HG03521 (cell line): ENCODE data around the gene DNAH9.

Source experiments
- ATAC-seq: cut with Tn5 transposase; IDR thresholded peaks from one replicate; pipeline ENCODE4 v1.9.1; 2021; ENCODE audit warnings: mild to moderate bottlenecking, moderate library complexity; ENCODE audit not compliant: unreplicated experiment

DNAH9 gene

GRCh38 chr17:11598274-11599221 is at the start of gene DNAH9:
Gene DNAH9, plus strand, starts transcription at chr17:11598470. Its CDS starts 29 bp downstream, at chr17:11598499.
- ATAC-seq: no peak

GRCh38 chr17:11550431-11550830 is 47.8 kb upstream of the DNAH9 start:
- ATAC-seq: no peak

DNA sequence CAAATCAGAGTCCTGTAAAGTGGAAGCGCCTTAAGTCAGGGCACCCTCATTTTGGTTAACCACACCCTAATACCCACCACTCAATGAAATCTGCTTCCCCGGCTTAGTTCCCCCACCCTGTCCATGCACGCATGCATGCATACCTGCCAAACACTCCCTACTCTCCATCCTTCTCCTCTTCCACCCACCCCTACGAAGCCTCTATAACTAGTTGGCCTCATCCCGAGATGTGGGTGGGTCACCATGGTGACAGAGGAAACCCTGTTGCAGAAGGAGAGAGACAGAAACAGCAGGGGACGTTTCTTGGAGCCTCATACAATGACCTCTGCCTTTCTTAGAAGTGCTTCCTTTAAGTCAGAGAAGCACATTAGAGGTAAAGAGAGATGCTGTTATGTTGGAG is 46.8 kb upstream of the DNAH9 start:
- ATAC-seq: no peak

- ATAC-seq: no peak
Observed at GRCh38 chr17:11553135-11553534, 45.1 kb upstream of the DNAH9 start.

DNA sequence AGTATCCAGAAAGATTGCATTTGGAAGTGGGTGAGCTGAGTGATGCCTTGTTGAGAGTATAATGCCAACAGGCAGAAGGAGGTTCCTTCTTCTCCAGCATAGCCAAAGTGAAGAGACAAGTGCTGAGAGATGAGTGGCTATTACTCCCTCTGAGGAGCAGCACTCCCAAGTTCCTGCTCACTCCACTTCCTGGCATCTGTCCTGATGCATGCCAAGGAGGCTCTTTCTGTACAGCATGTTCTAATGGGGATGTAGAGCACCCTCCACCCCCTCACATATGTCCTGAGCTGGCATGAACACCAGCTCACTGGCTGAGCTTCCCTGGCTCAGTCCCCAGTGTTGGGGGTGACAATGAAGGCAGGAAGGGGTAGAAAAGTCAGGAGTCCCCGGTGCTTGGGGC is 44.2 kb upstream of the DNAH9 start:
- ATAC-seq: no peak

DNA sequence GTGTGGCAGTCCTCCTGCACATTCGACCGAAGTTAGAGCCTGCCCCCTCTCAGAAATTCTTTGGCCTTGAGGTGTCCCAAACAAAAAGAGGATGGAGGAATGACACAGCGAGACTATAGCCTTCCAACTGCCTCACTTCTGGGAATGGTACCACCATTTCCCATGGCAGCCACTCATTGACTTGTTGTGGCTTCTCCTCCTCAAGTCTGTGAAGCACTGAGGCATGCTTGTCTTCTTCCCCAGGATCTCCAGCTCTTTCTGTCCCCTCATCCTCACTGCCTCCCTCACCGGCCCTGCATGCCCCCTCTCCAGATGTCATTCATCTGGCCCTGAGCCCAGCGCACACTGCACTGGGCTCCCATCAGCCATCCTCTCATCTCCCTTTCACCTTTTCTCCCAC is 43.7 kb upstream of the DNAH9 start:
- ATAC-seq: no peak

DNA sequence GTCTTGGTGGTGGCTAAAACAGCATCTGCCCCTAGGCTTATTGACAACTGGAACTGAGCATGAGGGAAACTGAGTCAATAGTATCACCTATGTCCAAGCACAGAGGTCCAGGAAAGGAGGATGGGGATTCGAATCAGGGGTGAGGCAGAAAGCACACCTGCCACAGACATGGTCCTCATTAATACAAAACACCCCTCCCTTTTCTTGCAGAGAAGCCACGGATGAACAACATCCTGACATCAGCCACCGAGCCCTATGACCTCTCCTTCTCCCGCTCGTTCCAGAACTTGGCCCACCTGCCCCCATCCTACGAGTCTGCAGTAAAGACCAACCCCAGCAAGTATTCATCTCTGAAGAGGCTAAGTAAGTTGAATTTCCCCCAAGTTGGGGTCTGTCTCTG is 42.7 kb upstream of the DNAH9 start:
- ATAC-seq: no peak

GRCh38 chr17:11557727-11558452 is 40.4 kb upstream of the DNAH9 start:
- no peak for ATAC-seq

GRCh38 chr17:11558681-11559234 is 39.5 kb upstream of the DNAH9 start:
- no peak for ATAC-seq

GRCh38 chr17:11559601-11560000 is 38.7 kb upstream of the DNAH9 start:
- ATAC-seq: no peak

- ATAC-seq: no peak
Observed at GRCh38 chr17:11561281-11561680, 37.0 kb upstream of the DNAH9 start.

- ATAC-seq: no peak
Observed at GRCh38 chr17:11561702-11562101, 36.6 kb upstream of the DNAH9 start.

GRCh38 chr17:11564589-11565380 is 33.5 kb upstream of the DNAH9 start:
- ATAC-seq: no peak

GRCh38 chr17:11565591-11565990 is 32.7 kb upstream of the DNAH9 start:
- no peak for ATAC-seq

DNA sequence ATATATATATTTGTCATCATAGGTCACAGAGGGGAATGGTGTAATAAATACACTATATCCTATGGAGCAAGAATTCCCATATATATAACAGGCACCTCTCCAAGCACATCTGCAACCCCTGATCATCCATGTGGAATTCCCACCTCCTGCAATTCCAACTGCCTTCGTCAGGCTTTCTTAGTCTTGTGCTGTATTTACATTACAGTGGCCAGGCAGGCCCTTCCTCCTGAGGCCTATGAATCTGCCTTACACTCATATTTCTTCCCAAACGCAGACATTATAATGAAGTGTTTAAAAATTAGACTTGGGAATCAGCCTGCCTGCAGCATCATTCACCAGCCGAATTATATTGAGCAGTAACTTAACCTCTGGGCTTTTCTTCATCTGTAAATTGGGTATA is 19.3 kb upstream of the DNAH9 start:
- no peak for ATAC-seq

DNA sequence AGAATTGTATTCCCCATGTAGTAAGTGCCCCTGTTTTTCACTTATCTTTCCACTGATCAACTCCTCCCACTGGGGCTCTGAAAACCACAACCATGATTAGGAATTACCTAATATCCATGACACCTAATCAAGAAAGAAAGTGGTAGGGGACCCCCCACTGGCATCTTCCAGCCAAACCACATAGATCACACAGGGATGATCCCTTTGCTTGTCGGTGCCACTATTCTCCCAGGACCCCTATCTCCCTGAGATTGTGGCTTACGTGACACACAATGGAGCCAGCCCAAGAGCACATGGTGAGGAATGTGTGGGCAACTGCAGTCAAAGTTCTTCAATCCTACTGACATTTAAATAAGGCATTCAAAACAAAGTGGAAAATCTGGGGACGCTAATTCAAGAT is 17.6 kb upstream of the DNAH9 start:
- no peak for ATAC-seq

- no peak for ATAC-seq
Observed at GRCh38 chr17:11582217-11582616, 16.1 kb upstream of the DNAH9 start.

DNA sequence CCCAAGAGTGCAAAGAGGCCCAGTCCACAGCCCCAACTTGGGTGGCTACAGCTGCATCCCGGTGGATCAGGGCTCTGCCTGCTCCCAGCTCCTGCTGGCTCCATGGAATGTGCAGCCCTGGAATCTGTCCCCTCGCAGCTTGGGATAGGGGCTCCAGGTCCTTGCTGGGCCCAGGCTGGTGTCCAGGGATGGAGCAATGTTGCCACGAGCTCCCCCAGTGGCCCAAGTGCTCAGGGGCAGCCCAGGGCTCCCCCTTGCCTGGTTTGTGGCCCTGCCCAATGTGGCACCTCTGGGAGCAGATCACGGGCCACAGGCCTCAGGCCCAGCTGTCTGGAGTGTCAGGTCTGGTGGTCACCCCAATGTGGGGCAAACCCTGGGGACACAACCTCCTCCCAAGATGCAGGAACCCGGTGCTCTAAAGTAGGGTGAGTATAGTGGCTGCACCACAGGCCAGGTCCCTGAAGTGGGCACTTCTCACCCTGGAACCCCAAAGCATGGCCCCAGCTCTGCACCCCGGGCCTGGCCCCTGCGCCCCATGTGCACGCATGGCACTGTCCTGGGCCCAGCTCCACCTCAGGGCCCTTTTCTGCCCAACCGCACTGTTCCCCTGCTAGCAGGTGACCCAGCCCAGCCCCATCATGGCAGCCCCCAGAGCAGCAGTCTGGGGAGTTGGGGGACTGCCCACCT is 14.8 kb upstream of the DNAH9 start:
- ATAC-seq: no peak

- no peak for ATAC-seq
Observed at GRCh38 chr17:11589716-11590115, 8.6 kb upstream of the DNAH9 start.

DNA sequence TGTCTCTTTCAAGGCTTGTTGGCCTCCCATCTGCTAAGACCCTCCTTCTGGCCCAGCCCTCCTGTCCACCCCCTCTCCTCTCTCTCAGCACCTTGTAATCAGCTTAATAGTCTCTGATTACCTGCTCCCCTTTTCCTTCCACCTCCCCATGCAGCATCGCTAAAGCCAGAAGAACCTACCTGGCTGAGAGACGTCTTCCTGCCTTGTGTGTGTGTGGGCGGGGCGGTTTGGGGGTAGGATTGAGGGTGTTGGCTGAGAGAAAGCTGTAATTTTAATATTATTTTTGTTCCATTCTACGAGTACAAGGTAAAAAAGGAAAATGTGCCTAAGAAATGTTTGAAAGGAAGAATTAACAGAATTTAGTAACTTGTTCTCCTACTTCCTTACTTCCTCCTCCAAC is 3.4 kb downstream of the DNAH9 start:
- ATAC-seq: no peak
